Smooth muscle cell (in vitro differentiated cells): Measurements from ENCODE around the gene ZHX3. TPM values are rescaled to one million over a fixed set of nuclear protein-coding genes. Genes with fewer than 3 reads are reported as not detected.

Source experiments
- DNase-seq: peaks from one replicate; lab custom pipeline; 2025; ENCODE audit not compliant: unreplicated experiment; lab: John Stamatoyannopoulos, UW
- H2AFZ ChIP-seq: fragments of 200-600 bp; sonication (generic); 2 replicates; pipeline ENCODE4 v1.6.0; 2016; ENCODE audit warnings: antibody characterized with exemption, low read depth, mild to moderate bottlenecking
- H3F3A ChIP-seq: fragments of 200-600 bp; sonication (generic); 2 replicates; pipeline ENCODE4 v1.6.0; 2017; ENCODE audit warnings: antibody characterized with exemption, low read depth
- H3K27ac ChIP-seq: fragments of 200-600 bp; sonication (generic); 2 replicates; pipeline ENCODE4 v1.5.1; 2016; ENCODE audit warnings: low read depth, mild to moderate bottlenecking
- H3K27me3 ChIP-seq: fragments of 200-600 bp; sonication (generic); 2 replicates; pipeline ENCODE4 v1.6.1; 2016; ENCODE audit warnings: low read depth, mild to moderate bottlenecking
- H3K36me3 ChIP-seq: fragments of 200-600 bp; sonication (generic); 2 replicates; pipeline ENCODE4 v1.5.1; 2016; ENCODE audit warnings: low read depth
- H3K4me1 ChIP-seq: fragments of 200-600 bp; sonication (generic); 2 replicates; pipeline ENCODE4 v1.5.1; 2016; ENCODE audit warnings: low read depth
- H3K4me2 ChIP-seq: fragments of 200-600 bp; sonication (generic); 2 replicates; pipeline ENCODE4 v1.6.0; 2016; ENCODE audit warnings: mild to moderate bottlenecking
- H3K4me3 ChIP-seq: fragments of 200-600 bp; sonication (generic); 2 replicates; pipeline ENCODE4 v1.5.1; 2016; ENCODE audit warnings: mild to moderate bottlenecking
- H3K79me2 ChIP-seq: fragments of 200-600 bp; sonication (generic); 2 replicates; pipeline ENCODE4 v1.6.0; 2016; ENCODE audit warnings: low read depth, mild to moderate bottlenecking
- H3K9ac ChIP-seq: fragments of 200-600 bp; sonication (generic); 2 replicates; pipeline ENCODE4 v1.6.0; 2016; ENCODE audit warnings: low read depth
- H3K9me3 ChIP-seq: fragments of 200-600 bp; sonication (generic); replicated peaks from 2 replicates; pipeline ENCODE4 v1.5.1; 2016; ENCODE audit warnings: low read depth
- H4K20me1 ChIP-seq: fragments of 200-600 bp; sonication (generic); 2 replicates; pipeline ENCODE4 v1.6.0; 2016; ENCODE audit warnings: low read depth
- CTCF ChIP-seq: fragments of 200-600 bp; sonication (generic); IDR thresholded peaks from 2 replicates; pipeline ENCODE4 v1.5.1; 2017; ENCODE audit warnings: borderline replicate concordance, mild to moderate bottlenecking, antibody characterized with exemption; ENCODE audit not compliant: insufficient read depth, poor library complexity, severe bottlenecking
- WGBS: methylation state at CpG from one replicate; pipeline ENCODE4 v1.1.7; 2016; ENCODE audit warnings: low lambda C conversion rate; 5-methylcytosine and 5-hydroxymethylcytosine counted together
- polyA plus RNA-seq: library from polyadenylated mRNA; unstranded; fragments of >200 nt; fragmentation: Nextera tagmentation; extraction: Ambion mirVana; gene quantifications from 2 replicates; pipeline ENCODE4 v1.2.1, GENCODE V29; 2016
- total RNA-seq: library from RNA; depleted of rRNA; stranded (reverse); fragments of >200 nt; gene quantifications from 2 replicates; pipeline ENCODE4 v1.2.3, GENCODE V29; 2014

ZHX3 gene
- total and polyA plus RNA-seq, 2 experiments from 2014 or later = 10.1 to 17.1 TPM

DNA sequence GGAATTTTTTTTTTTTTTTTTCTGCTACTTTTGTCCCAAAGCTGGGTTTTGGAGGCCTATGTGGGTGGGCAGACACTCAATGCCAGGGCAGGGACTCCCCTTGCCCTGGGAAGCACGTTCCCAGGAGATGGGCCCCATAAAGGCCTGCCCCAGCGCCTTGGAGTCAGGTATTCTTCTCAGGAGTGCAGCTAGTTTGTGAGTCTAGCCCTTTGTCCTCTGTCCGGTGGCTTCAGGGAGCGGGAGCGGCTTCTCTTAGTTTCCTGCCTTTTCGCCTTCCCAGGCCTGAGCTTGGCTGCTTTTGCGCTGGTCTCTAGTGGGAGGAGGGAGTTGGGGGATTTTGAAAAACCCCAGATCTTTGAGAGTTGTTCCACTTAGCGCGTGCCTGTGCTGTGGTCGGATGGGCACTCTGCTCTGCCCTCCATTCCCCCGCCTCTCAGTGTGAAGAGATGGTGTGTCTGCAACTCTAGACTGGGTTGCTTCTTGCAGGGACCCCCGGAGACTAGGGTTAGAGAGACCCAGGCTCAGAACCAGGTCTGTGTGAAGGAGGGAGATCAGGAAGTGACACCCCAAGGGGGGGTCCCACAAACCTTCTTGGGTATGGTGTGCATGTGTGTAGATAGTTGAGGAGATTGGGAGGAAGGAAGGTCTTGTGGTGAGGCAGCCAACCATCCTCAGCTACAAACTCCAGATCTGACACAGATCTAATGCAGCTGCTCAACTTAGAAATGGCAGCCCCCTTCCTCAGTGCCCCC lies 178.9 kb downstream of the ZHX3 start:
- peak overlapping the region; percentile 96 for H3K4me3 ChIP-seq
- peaks cover 16% of the 10 kb centered on the region for H3K4me1 ChIP-seq
- no peak overlapping the region for H2AFZ ChIP-seq
- 14% methylated on average over 12 of the region's 12 CpGs for WGBS
- peaks cover 7% of the 10 kb centered on the region for H3F3A ChIP-seq
- H3K4me2 ChIP-seq = peak overlapping the region; percentile 91
- H3K27me3 ChIP-seq = no peaks in the 10 kb centered on the region
- DNase-seq = peak; percentile 28
- H3K9me3 ChIP-seq = no peaks in the 10 kb centered on the region
- peaks cover 57% of the 10 kb centered on the region for H4K20me1 ChIP-seq
- H3K9ac ChIP-seq = peak overlapping the region; percentile 89
- no peaks in the 10 kb centered on the region for H3K36me3 ChIP-seq
- H3K79me2 ChIP-seq = peaks cover 62% of the 10 kb centered on the region
- H3K27ac ChIP-seq = peak overlapping the region; percentile 74
- TF ChIP-seq CTCF = no peak

DNA sequence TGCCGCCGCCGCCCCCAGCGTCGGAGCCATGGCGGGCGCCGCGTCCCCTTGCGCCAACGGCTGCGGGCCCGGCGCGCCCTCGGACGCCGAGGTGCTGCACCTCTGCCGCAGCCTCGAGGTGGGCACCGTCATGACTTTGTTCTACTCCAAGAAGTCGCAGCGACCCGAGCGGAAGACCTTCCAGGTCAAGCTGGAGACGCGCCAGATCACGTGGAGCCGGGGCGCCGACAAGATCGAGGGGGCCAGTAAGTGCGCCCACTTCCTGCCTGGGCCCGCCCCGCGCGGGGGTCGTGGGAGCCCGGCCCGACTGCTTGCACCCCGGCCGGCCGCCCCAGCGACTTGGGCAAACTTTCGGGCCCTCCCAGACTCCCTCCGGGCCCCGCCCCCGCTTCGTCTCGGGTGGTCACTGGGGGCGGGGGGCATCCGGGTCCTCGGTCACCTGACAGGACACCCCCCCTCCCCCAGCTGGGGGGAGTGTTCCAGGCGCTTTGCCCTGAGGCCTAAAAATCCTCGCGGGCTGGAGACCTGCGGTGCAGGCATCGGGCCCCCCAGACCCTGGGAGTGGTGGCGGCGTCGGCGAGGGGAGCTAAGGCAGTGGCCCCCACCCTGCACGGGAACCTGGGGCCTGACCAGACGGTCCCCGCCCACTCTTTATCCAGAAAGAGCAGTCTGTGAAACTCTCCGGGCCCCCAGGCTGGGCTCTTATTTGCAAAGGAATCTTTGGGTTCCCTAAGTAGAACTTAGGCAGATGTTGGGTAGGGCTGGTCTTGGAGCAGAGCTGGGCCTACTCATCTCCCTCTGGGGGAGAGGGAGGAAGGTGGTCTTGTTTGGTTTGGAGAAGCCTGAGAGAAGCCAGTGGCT lies 179.7 kb downstream of the ZHX3 start:
- Histone ChIP-seq H3K9me3 (no peaks in the 10 kb centered on the region), H3K36me3 (no peaks in the 10 kb centered on the region), H3F3A (peaks cover 7% of the 10 kb centered on the region), H4K20me1 (peaks cover 49% of the 10 kb centered on the region), H2AFZ (no peak overlapping the region), H3K27me3 (no peaks in the 10 kb centered on the region), H3K4me2 (peak overlapping the region; percentile 91), H3K9ac (peak overlapping the region; percentile 89), H3K4me1 (peaks cover 16% of the 10 kb centered on the region), H3K27ac (peak overlapping the region; percentile 74), H3K79me2 (peaks cover 54% of the 10 kb centered on the region), H3K4me3 (peak overlapping the region; percentile 96)
- DNase-seq = peak; percentile 72
- whole genome bisulfite sequencing = 1% methylated on average over 50 of the region's 66 CpGs
- TF ChIP-seq CTCF = no peak

DNA sequence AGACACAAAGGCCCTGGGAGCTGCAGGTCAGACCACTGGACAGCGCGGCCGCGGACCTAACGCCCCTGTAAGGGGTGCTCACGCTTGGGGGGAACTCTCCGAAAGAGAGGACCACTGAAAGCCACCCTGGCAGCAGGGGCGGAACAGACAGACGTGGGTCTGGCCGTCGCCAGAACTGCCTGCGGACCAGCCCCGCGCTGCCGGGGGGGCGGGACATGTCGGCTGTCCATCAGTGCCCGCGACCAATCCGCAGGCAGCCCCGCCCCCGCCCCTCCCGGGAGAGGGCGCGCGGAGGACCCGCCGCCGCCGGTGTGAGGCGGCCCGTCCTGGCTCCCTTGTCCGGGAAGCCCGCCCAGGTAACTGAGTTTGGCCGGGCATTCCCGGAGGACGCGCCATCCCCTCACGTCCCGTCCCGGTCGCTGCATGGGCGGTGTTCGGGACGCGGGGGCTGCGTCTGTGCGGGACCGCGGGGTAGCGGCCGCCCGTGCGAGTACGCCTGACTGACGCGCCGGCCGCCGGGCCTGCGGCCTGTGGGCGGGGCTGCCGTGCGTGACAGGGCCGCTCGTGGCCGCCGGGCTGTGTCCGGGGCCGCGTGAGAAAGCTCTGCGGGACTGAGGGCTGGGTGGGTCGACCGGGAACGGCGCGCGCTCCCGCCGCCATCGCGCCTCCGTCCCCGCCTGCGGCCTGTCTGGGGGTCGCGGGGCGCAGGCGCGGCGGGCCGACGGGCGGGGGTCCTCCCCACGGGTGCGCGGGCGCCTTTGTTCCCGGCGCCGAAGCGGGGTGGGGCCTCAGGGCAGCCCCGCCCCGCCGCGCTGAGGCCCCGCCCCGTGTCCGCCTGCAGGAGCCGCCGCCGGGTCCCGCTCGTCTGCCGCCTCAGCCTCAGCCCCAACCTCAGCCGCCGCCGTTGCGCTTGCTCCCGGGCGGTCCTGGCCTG lies 180.6 kb downstream of the ZHX3 start, which contains the start of gene PLCG1:
TSS of gene PLCG1 (plus strand) at position 864 of the 934 bp plus-strand sequence. CDS start 99 bp downstream, outside the sequence.
- no peaks in the 10 kb centered on the region for H3K27me3 ChIP-seq
- H3K9ac ChIP-seq = peak within 1 kb of the TSS; percentile 92
- H3F3A ChIP-seq = peaks cover 7% of the 10 kb centered on the region
- peaks cover 16% of the 10 kb centered on the region for H3K4me1 ChIP-seq
- peak within 1 kb of the TSS; percentile 91 for H3K4me2 ChIP-seq
- H3K4me3 ChIP-seq = peak within 1 kb of the TSS; percentile 96
- peak within 1 kb of the TSS; percentile 92 for H3K27ac ChIP-seq
- H4K20me1 ChIP-seq = peaks cover 40% of the 10 kb centered on the region
- H3K9me3 ChIP-seq = no peaks in the 10 kb centered on the region
- DNase-seq = peak; percentile 94
- H2AFZ ChIP-seq = peak within 1 kb of the TSS; percentile 63
- TF ChIP-seq CTCF = no peak
- no peaks in the 10 kb centered on the region for H3K36me3 ChIP-seq
- H3K79me2 ChIP-seq = peaks cover 45% of the 10 kb centered on the region
- WGBS = under 1% methylated on average over 61 of the region's 121 CpGs
